Heart right ventricle (tissue), 16 donors: ENCODE results near the gene DYNLT2. TPM values are rescaled to one million over a fixed set of nuclear protein-coding genes. Genes with fewer than 3 reads are reported as not detected.

Source experiments
- ATAC-seq, 8 donors: fragments of 200-7000 bp; cut with Tn5 transposase; one replicate each; pipeline ENCODE4 v1.9.1; 2020; ENCODE audit warnings: mild to moderate bottlenecking in 8 of 8, moderate library complexity in 8 of 8, moderate number of reproducible peaks in 1 of 8
- DNase-seq, 2 donors: peaks; one replicate each; pipeline ENCODE4 v3.0.0-alpha.2; 2020
- H3K27ac ChIP-seq, 10 donors: fragments of 200-600 bp; sonication (generic) in 2 of 10; one replicate each; pipeline versions ENCODE4 v1.5.0 to v1.8.0; 2020 to 2022; ENCODE audit warnings: mild to moderate bottlenecking in 3 of 10
- H3K27me3 ChIP-seq, 7 donors: fragments of 200-600 bp; one replicate each; pipeline ENCODE4 v1.8.0; 2021 to 2022; ENCODE audit warnings: mild to moderate bottlenecking in 2 of 7
- H3K36me3 ChIP-seq, 9 donors: fragments of 200-600 bp; sonication (generic) in 1 of 9; one replicate each; pipeline versions ENCODE4 v1.5.0 to v1.8.0; 2020 to 2022; ENCODE audit warnings: mild to moderate bottlenecking in 2 of 9
- H3K4me1 ChIP-seq, 9 donors: fragments of 200-600 bp; sonication (generic) in 1 of 9; one replicate each; pipeline versions ENCODE4 v1.5.0 to v1.8.0; 2020 to 2022; ENCODE audit warnings: mild to moderate bottlenecking in 4 of 9
- H3K4me3 ChIP-seq, 10 donors: fragments of 200-600 bp; sonication (generic) in 2 of 10; one replicate each; pipeline versions ENCODE4 v1.5.0 to v1.8.0; 2020 to 2022; ENCODE audit warnings: mild to moderate bottlenecking in 7 of 10, moderate library complexity in 2 of 10
- H3K9me3 ChIP-seq, 11 donors: fragments of 200-600 bp in 10 of 11; sonication (generic) in 2 of 11; one replicate each; pipeline versions ENCODE4 v1.5.0 to v1.8.0; 2013 to 2022; ENCODE audit warnings: mild to moderate bottlenecking in 2 of 11, control low read depth in 1 of 11, moderate library complexity in 1 of 11
- CTCF ChIP-seq, 9 donors: fragments of 200-600 bp; sonication (generic) in 2 of 9; IDR thresholded peaks; one replicate each; pipeline versions ENCODE4 v1.5.0 to v1.8.0; 2021 to 2022; ENCODE audit warnings: antibody characterized with exemption in 9 of 9, mild to moderate bottlenecking in 5 of 9, moderate library complexity in 1 of 9
- WGBS, 2 donors: extraction: QIAGEN DNeasy Blood & Tissue Kit; methylation state at CpG; one replicate each; pipeline ENCODE4 v1.1.7; 2013; ENCODE audit warnings: inconsistent platforms in 1 of 2; 5-methylcytosine and 5-hydroxymethylcytosine counted together
- intact Hi-C, 10 donors: fragments of 100-400 bp; cut with DNase I; formaldehyde crosslinking; loops; one replicate each; pipeline versions ENCODE4 v1.11.1 to v1.14.2; 2022
- polyA plus RNA-seq, 2 donors: library from polyadenylated mRNA; stranded (reverse); fragments of 200-250 nt; gene quantifications; one replicate each; pipeline ENCODE4 v1.2.3, GENCODE V29; 2013
- total RNA-seq, 10 donors: library from RNA; stranded (reverse); fragmentation: NEBNext Ultra II Directional in 3 of 10; extraction: Animal tissue kit (Norgen Biotek cat#: 25700) in 3 of 10; gene quantifications; one replicate each; pipeline versions ENCODE4 v1.2.1 to v1.2.4, GENCODE V29; 2021 to 2023
- donor health status: Arrhythmogenic right ventricular cardiomyopathy.
- donor health status: ischemic (EF 13 %, LVEDD 7.1; RV severe dilation, severe dysfunction).
- donor health status: healthy with polysubstance abuse.
- donor health status: DM: no; HTN: yes; CAD: no.
- donor health status: DM: no; HTN: no; CAD: no.
- donor health status: ischemic (EF 25% LVEDD 6.9; RV normal size, moderate dysfunction).
- donor health status: ischemic (EF 25% LVEDD 5.7; RV mildly dilated, moderate dysfunction).
- donor health status: healthy.
- donor health status: DM: yes; HTN: yes; CAD: no.
- donor health status: Ischemic cardiomyopathy.
- donor health status: ischemic (EF 35%, LVEDD 5.7; RV mildly dilated, moderate dysfunction).
- donor health status: nonischemic (EF 11% LVEDD 7.7; RV severe dilation, severe dysfunction).
- donor health status: DM: yes; HTN: yes; CAD: no.
- donor health status: PGD.
- donor health status: ischemic (EF 29% LVEDD 5.4; RV normal size, mild dysfunction).
- donor health status: nonischemic (EF 23%, LVEDD 6.1; RV moderate dilation, normal function).

The DYNLT2 gene
- total and polyA plus RNA-seq, 12 donors, result 0.19 to 3.4 (median 0.66) TPM

GRCh38 chr6:169763308-169763707, 11.9 kb upstream of the DYNLT2 start:
- intact Hi-C loops, result no loop called here
- Histone ChIP-seq H3K4me1 (peaks cover 0 to 6% (median 0%) of the 10 kb centered on the region in 9 donors), H3K27ac (no peak overlapping the region), H3K9me3 (no peaks in the 10 kb centered on the region), H3K36me3 (peaks cover 0 to 100% (median 56%) of the 10 kb centered on the region in 9 donors), H3K4me3 (no peak overlapping the region), H3K27me3 (no peaks in the 10 kb centered on the region)
- DNase-seq (peak in 1 of 2 donors; percentile 46), ATAC-seq (peak in 6 of 8 donors; percentile 38 to 91 (median 56))
- 53 to 60% methylated on average over 10 of the region's 10 CpGs for WGBS, 2 donors
- TF ChIP-seq CTCF (IDR thresholded peaks at IDR 0.05), result no peak

DNA sequence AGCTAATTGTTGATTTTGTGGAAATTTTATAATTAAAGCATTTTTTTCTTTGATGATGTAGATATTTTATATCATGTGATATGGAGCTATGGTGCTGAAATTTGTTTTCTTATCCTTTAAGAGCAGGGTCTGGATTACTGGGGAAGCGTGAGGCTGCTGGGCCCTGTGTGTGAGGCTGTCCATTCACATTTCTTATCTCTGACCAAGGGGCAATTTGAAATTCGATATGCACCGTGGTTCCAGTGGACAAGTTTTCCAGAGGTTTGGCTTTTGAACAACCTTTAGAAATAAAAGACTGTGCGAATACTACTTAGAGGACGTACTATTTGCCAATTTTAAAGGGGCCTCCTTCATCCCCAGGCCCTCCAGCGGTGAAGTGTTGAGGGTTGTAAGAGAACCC, 3.8 kb upstream of the DYNLT2 start:
- no peak for TF ChIP-seq CTCF (IDR thresholded peaks at IDR 0.05)
- DNase-seq (no peak), ATAC-seq (no peak)
- intact Hi-C loops, result loop anchor here in 1 of 10 donors (10.0 kb wide), 1 partner anchor 800 kb away; the partner anchor contains the start of genes PSMB1 and TBP
- Histone ChIP-seq H3K27ac (no peak overlapping the region), H3K9me3 (no peaks in the 10 kb centered on the region), H3K36me3 (peaks cover 0 to 49% (median 22%) of the 10 kb centered on the region in 9 donors), H3K27me3 (no peaks in the 10 kb centered on the region), H3K4me3 (no peak overlapping the region), H3K4me1 (peaks cover 2 to 24% (median 21%) of the 10 kb centered on the region in 9 donors)
- WGBS, 2 donors, result 83 to 87% methylated on average over 6 of the region's 6 CpGs

GRCh38 chr6:169752074-169752623, 777 bp upstream of the DYNLT2 start:
- Histone ChIP-seq H3K36me3 (peaks cover 0 to 19% (median 2%) of the 10 kb centered on the region in 9 donors), H3K4me3 (peak overlapping the region; percentile 53 to 96 (median 88)), H3K27me3 (no peaks in the 10 kb centered on the region), H3K27ac (peak overlapping the region; percentile 81 to 99 (median 96)), H3K4me1 (peaks cover 2 to 32% (median 24%) of the 10 kb centered on the region in 9 donors), H3K9me3 (peaks cover 0 to 1% (median 0%) of the 10 kb centered on the region in 11 donors)
- peak in 4 of 8 donors; percentile 25 to 58 (median 40) for ATAC-seq
- intact Hi-C loops, result loop anchor here in 6 of 10 donors (5.0 to 10.0 kb wide), 4 partner anchors 50 to 805 kb away; partner anchors contain the start of genes PSMB1 (in 5 of the 6), TBP (in 5 of the 6), C6orf120 (in 1 of the 6) and WDR27 (in 1 of the 6)
- TF ChIP-seq CTCF (IDR thresholded peaks at IDR 0.05), result no peak
- 5 to 7% methylated on average over 19 of the region's 19 CpGs for WGBS, 2 donors
- no peak for DNase-seq

- TF ChIP-seq CTCF (IDR thresholded peaks at IDR 0.05), result no peak
- Histone ChIP-seq H3K27me3 (no peaks in the 10 kb centered on the region), H3K27ac (no peak overlapping the region), H3K36me3 (no peaks in the 10 kb centered on the region), H3K4me3 (no peak overlapping the region), H3K4me1 (peaks cover 0 to 18% (median 11%) of the 10 kb centered on the region in 9 donors), H3K9me3 (peaks cover 0 to 17% (median 0%) of the 10 kb centered on the region in 11 donors)
- no peak for ATAC-seq
- 84 to 91% methylated on average over 1 of the region's 1 CpG for WGBS, 2 donors
- intact Hi-C loops, result no loop called here
- no peak for DNase-seq
Observed at GRCh38 chr6:169746556-169746955, 4.8 kb downstream of the DYNLT2 start.
